Peyer's patch (tissue), 4 donors: ENCODE data around the gene TCF25. TPM values are rescaled to one million over a fixed set of nuclear protein-coding genes. Genes with fewer than 3 reads are reported as not detected.
A peak's percentile ranks its signal among the peaks of the same experiment; 100 is the strongest.

Experiments used
- DNase-seq, 3 donors: peaks; one replicate each; pipeline ENCODE4 v3.0.0-alpha.2; 2017 to 2019
- H3K27ac ChIP-seq, 4 donors: fragments of 200-600 bp; sonication (generic); one replicate each; pipeline ENCODE4 v1.5.1; 2016 to 2019
- H3K27me3 ChIP-seq, 2 donors: fragments of 200-600 bp; sonication (generic); one replicate each; pipeline ENCODE4 v1.5.1; 2019
- H3K36me3 ChIP-seq, 3 donors: fragments of 200-600 bp; sonication (generic); one replicate each; pipeline ENCODE4 v1.5.1; 2016 to 2019
- H3K4me1 ChIP-seq, 4 donors: fragments of 200-600 bp; sonication (generic); one replicate each; pipeline ENCODE4 v1.5.1; 2016 to 2019
- H3K4me3 ChIP-seq, 4 donors: fragments of 200-600 bp; sonication (generic); 1 replicate in 3 of 4; 2 replicates in 1 of 4; pipeline ENCODE4 v1.5.1; 2016 to 2019; ENCODE audit warnings: mild to moderate bottlenecking in 1 of 4
- H3K9me3 ChIP-seq, 4 donors: fragments of 200-600 bp; sonication (generic); one replicate each; pipeline ENCODE4 v1.5.1; 2016 to 2019; ENCODE audit warnings: mild to moderate bottlenecking in 1 of 4
- CTCF ChIP-seq, 6 experiments: fragments of 450-650 bp in 4 of 6; fragments of 200-600 bp in 2 of 6; sonication (generic) in 1 of 6; IDR thresholded peaks; one replicate each; pipeline ENCODE4 v1.5.1; 2017 to 2019; ENCODE audit warnings: antibody characterized with exemption in 6 of 6, mild to moderate bottlenecking in 3 of 6, moderate library complexity in 1 of 6
- POLR2A ChIP-seq, 2 donors: fragments of 450-650 bp; IDR thresholded peaks; one replicate each; pipeline ENCODE4 v1.5.1; 2017; ENCODE audit warnings: antibody characterized with exemption in 2 of 2, mild to moderate bottlenecking in 2 of 2, moderate library complexity in 2 of 2
- total RNA-seq, 4 donors: library from RNA; depleted of rRNA; stranded (reverse); fragments of >200 nt; gene quantifications; one replicate each; pipeline ENCODE4 v1.1.0, GENCODE V29; 2016

Gene TCF25
- total RNA-seq, 4 donors from 2014 or later, result 247 to 946 (median 371) TPM

- H3K4me3 ChIP-seq, result peak overlapping the region in 3 of 4 donors; percentile 50 to 84 (median 84)
- H3K9me3 ChIP-seq, result peaks cover 0 to 7% (median 0%) of the 10 kb centered on the region in 4 donors
- no peak for TF ChIP-seq POLR2A (IDR thresholded peaks at IDR 0.05)
- TF ChIP-seq CTCF (IDR thresholded peaks at IDR 0.05), result no peak
- H3K4me1 ChIP-seq, result peaks cover 0 to 34% (median 11%) of the 10 kb centered on the region in 4 donors
- no peaks in the 10 kb centered on the region for H3K36me3 ChIP-seq
- no peaks in the 10 kb centered on the region for H3K27me3 ChIP-seq
- no peak overlapping the region for H3K27ac ChIP-seq
- DNase-seq, result no peak
Observed at GRCh38 chr16:89949756-89950155, 76.4 kb downstream of the TCF25 start.

- no peak for DNase-seq
- Histone ChIP-seq H3K9me3 (peaks cover 0 to 7% (median 0%) of the 10 kb centered on the region in 4 donors), H3K36me3 (no peaks in the 10 kb centered on the region), H3K4me3 (no peak overlapping the region), H3K27me3 (no peaks in the 10 kb centered on the region), H3K4me1 (peaks cover 0 to 34% (median 11%) of the 10 kb centered on the region in 4 donors), H3K27ac (no peak overlapping the region)
- no peak for TF ChIP-seq POLR2A (IDR thresholded peaks at IDR 0.05)
- no peak for TF ChIP-seq CTCF (IDR thresholded peaks at IDR 0.05)
Observed at GRCh38 chr16:89951509-89951908, 78.1 kb downstream of the TCF25 start.

- DNase-seq, result no peak
- Histone ChIP-seq H3K9me3 (peaks cover 0 to 7% (median 0%) of the 10 kb centered on the region in 4 donors), H3K4me3 (no peak overlapping the region), H3K4me1 (peaks cover 0 to 40% (median 11%) of the 10 kb centered on the region in 4 donors), H3K27me3 (no peaks in the 10 kb centered on the region), H3K27ac (no peak overlapping the region), H3K36me3 (peaks cover 0 to 5% (median 0%) of the 10 kb centered on the region in 3 donors)
- TF ChIP-seq POLR2A (IDR thresholded peaks at IDR 0.05), result no peak
- TF ChIP-seq CTCF (IDR thresholded peaks at IDR 0.05), result no peak
Observed at GRCh38 chr16:89952049-89952448, 78.7 kb downstream of the TCF25 start.

- no peaks in the 10 kb centered on the region for H3K27me3 ChIP-seq
- H3K9me3 ChIP-seq, result peaks cover 0 to 7% (median 0%) of the 10 kb centered on the region in 4 donors
- no peak overlapping the region for H3K27ac ChIP-seq
- no peak overlapping the region for H3K4me3 ChIP-seq
- peaks cover 0 to 9% (median 0%) of the 10 kb centered on the region in 3 donors for H3K36me3 ChIP-seq
- DNase-seq, result peak in 1 of 3 donors; percentile 45
- H3K4me1 ChIP-seq, result peaks cover 0 to 38% (median 10%) of the 10 kb centered on the region in 4 donors
- TF ChIP-seq POLR2A (IDR thresholded peaks at IDR 0.05) (no peak), CTCF (IDR thresholded peaks at IDR 0.05) (no peak)
Observed at GRCh38 chr16:89952551-89952950, 79.2 kb downstream of the TCF25 start.

DNA sequence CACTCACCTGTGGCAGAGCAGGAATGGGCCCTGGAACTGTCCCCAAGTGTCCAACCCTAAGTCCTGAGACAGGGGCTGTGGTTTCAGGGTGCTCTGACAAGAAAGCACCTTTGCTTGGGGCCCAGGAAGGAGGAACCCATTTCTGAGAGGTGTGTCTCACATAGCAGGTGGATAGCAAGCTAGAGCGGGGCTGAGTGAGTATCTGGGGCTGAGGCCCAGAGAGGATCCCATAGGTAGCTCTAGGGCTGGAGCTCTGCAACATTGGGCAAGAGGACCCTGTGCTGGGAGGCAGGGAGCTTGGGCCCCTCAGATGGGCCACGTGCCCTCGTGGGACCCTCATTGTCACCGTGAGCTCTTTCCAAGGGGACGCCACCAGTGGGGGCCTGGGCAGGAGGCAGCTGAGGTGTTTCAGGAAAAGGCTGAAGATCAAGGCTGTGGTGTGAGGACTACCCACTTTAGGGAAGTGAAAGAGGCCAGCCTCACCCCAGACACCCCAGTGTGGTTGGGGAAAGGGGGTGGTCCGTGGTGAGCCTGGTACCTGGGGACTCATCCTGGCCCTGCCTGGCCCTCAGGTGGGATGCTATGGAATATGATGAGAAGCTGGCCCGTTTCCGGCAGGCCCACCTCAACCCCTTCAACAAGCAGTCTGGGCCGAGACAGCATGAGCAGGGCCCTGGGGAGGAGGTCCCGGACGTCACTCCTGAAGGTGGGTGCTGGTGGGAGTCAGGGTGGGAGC, 80.4 kb downstream of the TCF25 start:
- H3K4me1 ChIP-seq, result peaks cover 0 to 33% (median 7%) of the 10 kb centered on the region in 4 donors
- peaks cover 0 to 15% (median 0%) of the 10 kb centered on the region in 3 donors for H3K36me3 ChIP-seq
- peak overlapping the region in 1 of 4 donors; percentile 27 for H3K27ac ChIP-seq
- TF ChIP-seq POLR2A (IDR thresholded peaks at IDR 0.05) (no peak), CTCF (IDR thresholded peaks at IDR 0.05) (no peak)
- peak; percentile 33 to 61 (median 55) for DNase-seq
- no peak overlapping the region for H3K4me3 ChIP-seq
- no peaks in the 10 kb centered on the region for H3K27me3 ChIP-seq
- H3K9me3 ChIP-seq, result peaks cover 0 to 7% (median 0%) of the 10 kb centered on the region in 4 donors
